Gastroesophageal sphincter (tissue), 3 donors: ENCODE measurements around the gene TESK1.

Experiments used
- CTCF ChIP-seq, 4 experiments: fragments of 200-600 bp in 2 of 4; fragments of 450-650 bp in 2 of 4; sonication (generic) in 1 of 4; IDR thresholded peaks; one replicate each; pipeline ENCODE4 v1.5.1; 2017 to 2019; ENCODE audit warnings: antibody characterized with exemption in 4 of 4, mild to moderate bottlenecking in 2 of 4, moderate library complexity in 2 of 4
- POLR2A ChIP-seq, 2 donors: fragments of 450-650 bp; IDR thresholded peaks; one replicate each; pipeline ENCODE4 v1.6.1; 2017; ENCODE audit warnings: antibody characterized with exemption in 2 of 2, mild to moderate bottlenecking in 2 of 2, moderate library complexity in 1 of 2
- POLR2AphosphoS5 ChIP-seq: sonication (generic); formaldehyde crosslinking; IDR thresholded peaks from one replicate; pipeline ENCODE4 v1.6.1; 2017; ENCODE audit warnings: antibody characterized with exemption

- no peak for TF ChIP-seq POLR2AphosphoS5
- no peak for TF ChIP-seq POLR2A (IDR thresholded peaks at IDR 0.05)
- TF ChIP-seq CTCF (IDR thresholded peaks at IDR 0.05), result no peak
Observed at GRCh38 chr9:35594471-35594870, 10.6 kb upstream of the TESK1 start.
